Immature natural killer cell (primary cell): ENCODE data around the gene SUPT5H. TPM values are rescaled to one million over a fixed set of nuclear protein-coding genes. Genes with fewer than 3 reads are reported as not detected.
A peak's percentile ranks its signal among the peaks of the same experiment; 100 is the strongest.

Source experiments
- DNase-seq, 3 donors: peaks; one replicate each; pipeline ENCODE4 v3.0.0; 2022; ENCODE audit warnings: mixed read lengths in 1 of 3
- H3K27ac Mint-ChIP-seq, 6 donors: one replicate each; pipeline ENCODE4 v1.8.0; 2020; ENCODE audit warnings: mixed read lengths in 6 of 6, mild to moderate bottlenecking in 5 of 6, inconsistent platforms in 4 of 6, moderate library complexity in 3 of 6
- H3K27me3 Mint-ChIP-seq, 3 donors: one replicate each; pipeline ENCODE4 v1.8.0; 2020 to 2021; ENCODE audit warnings: low read depth in 3 of 3, mild to moderate bottlenecking in 3 of 3, mixed read lengths in 3 of 3, moderate library complexity in 3 of 3, inconsistent platforms in 1 of 3
- H3K36me3 Mint-ChIP-seq, 3 donors: one replicate each; pipeline ENCODE4 v1.8.0; 2020; ENCODE audit warnings: mixed read lengths in 3 of 3, inconsistent platforms in 2 of 3, mild to moderate bottlenecking in 2 of 3
- H3K4me1 Mint-ChIP-seq, 2 donors: one replicate each; pipeline ENCODE4 v1.8.0; 2020; ENCODE audit warnings: inconsistent platforms in 2 of 2, mild to moderate bottlenecking in 2 of 2, mixed read lengths in 2 of 2, moderate library complexity in 1 of 2
- H3K4me3 Mint-ChIP-seq, 5 donors: one replicate each; pipeline ENCODE4 v1.8.0; 2020; ENCODE audit warnings: mild to moderate bottlenecking in 5 of 5, mixed read lengths in 5 of 5, inconsistent platforms in 3 of 5, moderate library complexity in 3 of 5
- H3K9me3 Mint-ChIP-seq, 6 donors: one replicate each; pipeline ENCODE4 v1.8.0; 2020; ENCODE audit warnings: mild to moderate bottlenecking in 6 of 6, mixed read lengths in 6 of 6, inconsistent platforms in 4 of 6, moderate library complexity in 3 of 6
- polyA plus RNA-seq, 3 donors: library from polyadenylated mRNA; unstranded; fragments of 300-500 nt; fragmentation: Illumina TruSeq; gene quantifications; one replicate each; pipeline ENCODE4 v1.2.3, GENCODE V29; 2021

The SUPT5H gene
- polyA plus RNA-seq, 3 donors from 2014 or later = 30.5 to 114 (median 67.0) TPM

GRCh38 chr19:39412100-39412866 lies 33.1 kb upstream of the SUPT5H start, which contains the start of gene PLEKHG2:
PLEKHG2 (plus strand) TSS chr19:39412669; CDS start chr19:39414087, 1,418 bp downstream.
- Mint-ChIP-seq H3K4me1 (peaks cover 46 to 53% of the 10 kb centered on the region in 2 donors), H3K4me3 (peak within 1 kb of the TSS; percentile 83 to 98 (median 89)), H3K27me3 (peaks cover 53 to 65% (median 55%) of the 10 kb centered on the region in 3 donors), H3K9me3 (peaks cover 0 to 19% (median 0%) of the 10 kb centered on the region in 6 donors), H3K36me3 (peaks cover 13 to 15% (median 14%) of the 10 kb centered on the region in 3 donors), H3K27ac (peak within 1 kb of the TSS; percentile 94 to 99 (median 97))
- DNase-seq = peak; percentile 98 to 99 (median 99)

DNA sequence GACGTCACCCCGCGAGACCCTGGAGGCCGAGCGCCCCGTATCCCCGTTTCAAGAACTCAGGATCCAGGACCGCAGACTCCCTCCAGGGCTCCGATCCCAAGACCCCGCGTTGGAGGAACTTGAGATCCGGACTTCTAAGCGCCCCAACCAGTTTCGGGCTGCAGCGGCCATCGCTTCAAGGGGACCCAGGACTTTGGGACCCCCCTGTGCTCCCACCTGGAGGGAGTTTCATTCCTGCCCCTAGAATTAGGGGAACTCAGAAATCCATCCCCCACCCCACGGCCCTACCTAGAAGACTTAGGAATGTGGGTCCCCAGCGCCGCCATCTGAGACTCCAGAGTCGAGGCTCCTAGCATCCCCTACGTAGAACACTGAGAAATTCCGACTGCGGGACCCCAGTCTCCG lies 32.5 kb upstream of the SUPT5H start:
- Mint-ChIP-seq H3K4me1 (peaks cover 45 to 53% of the 10 kb centered on the region in 2 donors), H3K9me3 (peaks cover 0 to 17% (median 0%) of the 10 kb centered on the region in 6 donors), H3K27me3 (peaks cover 47 to 59% (median 50%) of the 10 kb centered on the region in 3 donors), H3K27ac (peak overlapping the region in 5 of 6 donors; percentile 40 to 99 (median 75)), H3K4me3 (peak overlapping the region; percentile 68 to 98 (median 86)), H3K36me3 (peaks cover 12% of the 10 kb centered on the region in 3 donors)
- no peak for DNase-seq

DNA sequence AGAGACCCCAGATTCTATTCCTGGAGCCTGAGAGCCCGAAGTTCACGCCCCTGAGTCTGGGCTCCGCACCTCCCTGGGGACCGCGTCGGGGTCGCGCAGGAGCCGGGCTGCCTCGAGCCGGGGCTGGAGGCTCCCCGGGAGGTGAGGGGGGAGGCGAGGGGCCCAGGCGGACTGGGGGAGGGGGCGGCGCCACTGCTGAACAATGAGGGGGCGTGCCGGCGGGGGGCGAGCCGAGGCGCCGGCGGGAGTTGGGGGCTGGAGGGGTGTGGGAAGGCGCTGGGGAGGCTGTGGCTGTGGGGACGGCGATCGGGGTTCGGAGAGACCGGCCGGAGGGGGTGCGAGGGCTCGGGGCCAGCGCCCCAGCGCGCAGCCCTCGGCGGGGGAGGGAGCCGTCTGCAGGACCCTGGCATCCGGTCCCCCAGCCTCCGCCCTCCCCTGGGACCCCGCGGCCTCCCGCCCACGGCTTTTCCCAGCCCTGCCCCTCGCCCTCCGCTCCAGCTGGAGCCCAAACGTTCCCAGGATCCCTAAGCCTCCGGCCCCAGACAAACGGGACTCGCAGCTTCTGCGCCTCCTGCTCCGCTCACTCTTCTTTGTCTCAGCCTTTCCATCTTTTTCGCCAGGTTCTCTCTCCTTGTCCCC lies 32.0 kb upstream of the SUPT5H start:
- Mint-ChIP-seq H3K4me1 (peaks cover 40 to 47% of the 10 kb centered on the region in 2 donors), H3K9me3 (peaks cover 0 to 13% (median 0%) of the 10 kb centered on the region in 6 donors), H3K36me3 (peaks cover 7% of the 10 kb centered on the region in 3 donors), H3K4me3 (peak overlapping the region; percentile 83 to 98 (median 86)), H3K27ac (peak overlapping the region; percentile 44 to 99 (median 87)), H3K27me3 (peaks cover 42 to 54% (median 44%) of the 10 kb centered on the region in 3 donors)
- no peak for DNase-seq

DNA sequence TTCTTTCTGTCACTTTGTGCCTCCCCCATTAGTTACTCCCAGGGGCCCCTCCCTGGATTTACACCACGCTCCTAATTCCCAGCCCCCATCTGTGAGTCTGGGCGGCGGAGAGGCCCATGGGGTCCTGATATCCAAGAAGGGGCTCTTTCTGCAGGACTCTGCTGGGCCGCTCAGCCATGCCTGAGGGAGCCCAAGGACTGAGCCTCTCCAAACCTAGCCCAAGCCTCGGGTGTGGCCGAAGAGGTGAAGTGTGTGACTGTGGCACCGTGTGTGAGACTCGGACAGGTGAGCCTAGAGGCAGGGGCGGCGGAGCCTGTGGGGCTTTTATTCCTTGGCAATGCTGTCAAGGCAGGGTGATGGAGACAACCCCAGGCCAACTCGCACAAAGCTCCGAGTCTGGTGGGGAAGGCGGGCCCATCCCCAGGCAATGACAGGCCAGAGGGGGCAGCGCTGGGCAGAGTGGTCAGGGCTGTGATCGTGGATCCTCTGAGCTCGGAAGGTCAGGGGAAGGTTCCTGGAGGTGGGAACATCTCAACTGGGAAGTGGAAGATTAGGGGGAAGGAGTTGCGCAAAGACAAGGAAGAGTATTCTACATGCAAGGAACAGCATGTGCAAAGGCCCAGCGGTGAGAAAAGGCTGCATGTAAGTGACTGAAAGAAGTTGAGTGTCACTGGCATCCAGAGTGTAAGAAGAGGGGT lies 31.3 kb upstream of the SUPT5H start:
- Mint-ChIP-seq H3K36me3 (peaks cover 0 to 2% (median 0%) of the 10 kb centered on the region in 3 donors), H3K9me3 (peaks cover 0 to 8% (median 0%) of the 10 kb centered on the region in 6 donors), H3K4me3 (peak overlapping the region; percentile 83 to 85 (median 83)), H3K4me1 (peaks cover 34 to 41% of the 10 kb centered on the region in 2 donors), H3K27me3 (peaks cover 36 to 47% (median 38%) of the 10 kb centered on the region in 3 donors), H3K27ac (peak overlapping the region; percentile 44 to 88 (median 78))
- DNase-seq = no peak

- Mint-ChIP-seq H3K27ac (peak overlapping the region in 4 of 6 donors; percentile 14 to 90 (median 49)), H3K4me3 (no peak overlapping the region), H3K9me3 (peaks cover 0 to 6% (median 0%) of the 10 kb centered on the region in 6 donors), H3K4me1 (peaks cover 29 to 33% of the 10 kb centered on the region in 2 donors), H3K27me3 (peaks cover 23 to 34% (median 25%) of the 10 kb centered on the region in 3 donors), H3K36me3 (peaks cover 0 to 3% (median 0%) of the 10 kb centered on the region in 3 donors)
- no peak for DNase-seq
Measured at GRCh38 chr19:39415111-39416046, 30.0 kb upstream of the SUPT5H start.

GRCh38 chr19:39416152-39417120 lies 28.9 kb upstream of the SUPT5H start:
- Mint-ChIP-seq H3K4me1 (peaks cover 19 to 23% of the 10 kb centered on the region in 2 donors), H3K4me3 (no peak overlapping the region), H3K27me3 (peaks cover 13 to 23% (median 15%) of the 10 kb centered on the region in 3 donors), H3K9me3 (peaks cover 0 to 6% (median 0%) of the 10 kb centered on the region in 6 donors), H3K36me3 (peaks cover 0 to 3% (median 0%) of the 10 kb centered on the region in 3 donors), H3K27ac (no peak overlapping the region)
- no peak for DNase-seq

- H3K36me3 Mint-ChIP-seq = peaks cover 0 to 3% (median 0%) of the 10 kb centered on the region in 3 donors
- peak overlapping the region in 2 of 6 donors; percentile 46 to 70 for H3K27ac Mint-ChIP-seq
- H3K27me3 Mint-ChIP-seq = peaks cover 3 to 12% (median 4%) of the 10 kb centered on the region in 3 donors
- no peak for DNase-seq
- no peak overlapping the region for H3K4me3 Mint-ChIP-seq
- H3K4me1 Mint-ChIP-seq = peaks cover 13 to 14% of the 10 kb centered on the region in 2 donors
- no peaks in the 10 kb centered on the region for H3K9me3 Mint-ChIP-seq
Measured at GRCh38 chr19:39417463-39418181, 27.8 kb upstream of the SUPT5H start.

- Mint-ChIP-seq H3K36me3 (peaks cover 0 to 3% (median 2%) of the 10 kb centered on the region in 3 donors), H3K27ac (peak overlapping the region in 1 of 6 donors; percentile 30), H3K4me1 (peaks cover 8 to 9% of the 10 kb centered on the region in 2 donors), H3K27me3 (peaks cover 0 to 8% (median 4%) of the 10 kb centered on the region in 3 donors), H3K9me3 (no peaks in the 10 kb centered on the region), H3K4me3 (no peak overlapping the region)
- no peak for DNase-seq
Measured at GRCh38 chr19:39419003-39419402, 26.4 kb upstream of the SUPT5H start.

DNA sequence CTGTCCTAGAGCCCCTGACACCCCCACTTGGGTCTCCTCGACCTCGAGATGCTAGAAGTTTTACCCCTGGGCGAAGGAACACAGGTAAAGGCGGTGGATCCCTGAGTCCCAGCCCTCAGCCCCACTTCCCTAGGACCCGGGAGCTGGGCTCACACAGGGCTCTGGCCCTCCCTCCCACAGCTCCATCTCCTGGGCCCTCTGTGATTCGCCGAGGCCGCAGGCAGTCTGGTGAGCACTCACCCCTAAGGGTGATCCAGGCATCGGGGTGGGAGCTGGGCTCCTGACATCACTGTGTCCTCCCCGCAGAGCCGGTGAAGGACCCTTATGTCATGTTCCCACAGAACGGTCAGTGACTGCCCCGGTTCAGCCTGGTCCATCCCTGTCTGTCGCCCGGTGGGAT lies 24.6 kb upstream of the SUPT5H start:
- no peak for DNase-seq
- Mint-ChIP-seq H3K9me3 (no peaks in the 10 kb centered on the region), H3K27me3 (peaks cover 0 to 2% (median 0%) of the 10 kb centered on the region in 3 donors), H3K27ac (no peak overlapping the region), H3K4me3 (no peak overlapping the region), H3K36me3 (peaks cover 0 to 6% (median 6%) of the 10 kb centered on the region in 3 donors), H3K4me1 (no peaks in the 10 kb centered on the region)

- DNase-seq = no peak
- no peak overlapping the region for H3K4me3 Mint-ChIP-seq
- peaks cover 0 to 8% (median 6%) of the 10 kb centered on the region in 3 donors for H3K36me3 Mint-ChIP-seq
- no peak overlapping the region for H3K27ac Mint-ChIP-seq
- peaks cover 0 to 2% (median 0%) of the 10 kb centered on the region in 3 donors for H3K27me3 Mint-ChIP-seq
- H3K9me3 Mint-ChIP-seq = no peaks in the 10 kb centered on the region
- no peaks in the 10 kb centered on the region for H3K4me1 Mint-ChIP-seq
Measured at GRCh38 chr19:39422020-39422419, 23.4 kb upstream of the SUPT5H start.
